Endothelial cell (in vitro differentiated cells): ENCODE measurements around the gene ZNF697. TPM values are rescaled to one million over a fixed set of nuclear protein-coding genes. Genes with fewer than 3 reads are reported as not detected.
A peak's percentile ranks its signal among the peaks of the same experiment; 100 is the strongest.

Source experiments
- DNase-seq: peaks from one replicate; pipeline ENCODE4 v3.0.0; 2021; ENCODE audit warnings: low spot score
- H3K27ac Mint-ChIP-seq: one replicate; pipeline ENCODE4 v1.8.0; 2021; ENCODE audit warnings: mixed read lengths, inconsistent platforms; ENCODE audit not compliant: unreplicated experiment
- H3K27me3 Mint-ChIP-seq: one replicate; pipeline ENCODE4 v1.8.0; 2021; ENCODE audit warnings: mild to moderate bottlenecking, moderate library complexity, mixed read lengths, inconsistent platforms; ENCODE audit not compliant: unreplicated experiment
- H3K36me3 Mint-ChIP-seq: one replicate; pipeline ENCODE4 v1.8.0; 2021; ENCODE audit warnings: mild to moderate bottlenecking, low read depth, mixed read lengths, inconsistent platforms; ENCODE audit not compliant: unreplicated experiment
- H3K4me1 Mint-ChIP-seq: one replicate; pipeline ENCODE4 v1.8.0; 2021; ENCODE audit warnings: mild to moderate bottlenecking, mixed read lengths, inconsistent platforms; ENCODE audit not compliant: unreplicated experiment
- H3K4me3 Mint-ChIP-seq: one replicate; pipeline ENCODE4 v1.8.0; 2021; ENCODE audit warnings: mild to moderate bottlenecking, mixed read lengths, inconsistent platforms; ENCODE audit not compliant: unreplicated experiment
- H3K9me3 Mint-ChIP-seq: one replicate; pipeline ENCODE4 v1.8.0; 2021; ENCODE audit warnings: mixed read lengths, inconsistent platforms; ENCODE audit not compliant: unreplicated experiment
- CTCF ChIP-seq: fragments of 200-600 bp; sonication (generic); IDR thresholded peaks from one replicate; pipeline ENCODE4 v1.5.0; 2021; ENCODE audit warnings: antibody characterized with exemption; ENCODE audit not compliant: unreplicated experiment
- total RNA-seq: library from RNA; stranded (reverse); fragmentation: NEBNext Ultra II Directional; extraction: Animal tissue kit (Norgen Biotek cat#: 25700); gene quantifications from one replicate; pipeline ENCODE4 v1.2.1, GENCODE V29; 2021; ENCODE audit not compliant: unreplicated experiment

Gene ZNF697
- total RNA-seq, 1 donor from 2014 or later, result 13.3 TPM

DNA sequence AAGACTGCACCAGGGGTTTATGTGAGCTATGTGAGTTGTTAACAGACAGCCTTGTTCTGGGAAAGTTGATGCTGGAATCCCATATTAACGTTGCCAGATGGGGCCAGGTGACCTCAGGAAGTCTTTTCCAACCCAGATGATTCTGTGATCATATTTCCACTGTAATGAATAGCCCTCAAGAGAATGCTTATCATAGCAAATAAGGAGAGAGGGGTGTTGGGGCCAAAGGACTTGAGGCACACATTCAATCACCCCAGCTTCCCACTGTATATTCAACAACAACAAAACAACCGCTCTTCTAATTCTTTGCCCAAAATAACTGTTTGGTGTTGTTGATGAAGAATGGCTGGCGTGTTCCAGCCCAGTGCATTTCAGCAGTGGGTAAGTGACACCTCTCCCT is 14.1 kb downstream of the ZNF697 start:
- Mint-ChIP-seq H3K9me3 (no peaks in the 10 kb centered on the region), H3K36me3 (no peaks in the 10 kb centered on the region), H3K27me3 (no peaks in the 10 kb centered on the region), H3K4me3 (no peak overlapping the region), H3K27ac (no peak overlapping the region), H3K4me1 (peaks cover 13% of the 10 kb centered on the region)
- no peak for DNase-seq
- TF ChIP-seq CTCF, result no peak

DNA sequence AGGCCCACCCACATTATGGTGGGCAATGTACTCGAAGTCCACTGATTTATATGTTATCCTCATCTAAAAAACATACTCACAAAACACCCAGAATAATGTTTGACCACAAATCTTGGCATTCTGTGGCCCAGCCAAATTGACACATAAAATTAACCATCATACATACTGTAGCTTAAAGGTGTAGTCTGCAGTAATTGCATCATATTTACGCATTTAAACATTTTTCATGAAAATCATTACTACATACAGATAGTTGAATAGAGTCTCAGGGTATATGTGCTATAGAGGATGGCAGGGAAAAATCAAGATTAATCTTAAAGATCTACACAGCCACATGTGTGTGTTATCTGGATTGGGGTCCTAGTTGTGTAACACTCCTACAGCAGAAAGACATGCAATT is 14.5 kb downstream of the ZNF697 start:
- no peak for TF ChIP-seq CTCF
- H3K4me1 Mint-ChIP-seq, result peaks cover 13% of the 10 kb centered on the region
- no peaks in the 10 kb centered on the region for H3K36me3 Mint-ChIP-seq
- no peak overlapping the region for H3K27ac Mint-ChIP-seq
- H3K9me3 Mint-ChIP-seq, result no peaks in the 10 kb centered on the region
- no peak overlapping the region for H3K4me3 Mint-ChIP-seq
- no peak for DNase-seq
- H3K27me3 Mint-ChIP-seq, result no peaks in the 10 kb centered on the region

DNA sequence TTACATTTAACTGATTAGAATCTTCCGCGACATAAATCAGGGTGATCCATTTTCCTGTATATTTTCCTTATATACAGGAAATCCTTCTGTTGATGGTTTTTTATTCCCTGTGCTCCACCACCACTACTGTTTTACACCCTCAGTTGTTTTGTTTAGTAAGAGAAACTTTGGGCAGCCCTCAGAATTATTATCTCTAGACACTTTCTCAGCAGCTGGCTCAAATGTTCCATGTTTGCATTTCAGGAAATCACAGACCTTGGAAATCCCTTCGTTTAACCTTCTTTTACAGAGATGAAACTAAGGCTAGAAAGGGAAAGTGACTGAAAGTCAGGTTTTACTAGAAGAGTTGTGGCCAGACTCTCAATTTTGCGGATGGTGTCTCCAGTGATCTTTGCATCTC is 15.2 kb downstream of the ZNF697 start:
- Mint-ChIP-seq H3K27ac (peak overlapping the region; percentile 5), H3K27me3 (no peaks in the 10 kb centered on the region), H3K4me1 (peaks cover 13% of the 10 kb centered on the region), H3K9me3 (no peaks in the 10 kb centered on the region), H3K4me3 (no peak overlapping the region), H3K36me3 (no peaks in the 10 kb centered on the region)
- no peak for DNase-seq
- TF ChIP-seq CTCF, result no peak

- DNase-seq, result no peak
- Mint-ChIP-seq H3K4me1 (peaks cover 13% of the 10 kb centered on the region), H3K4me3 (no peak overlapping the region), H3K9me3 (no peaks in the 10 kb centered on the region), H3K27ac (no peak overlapping the region), H3K27me3 (no peaks in the 10 kb centered on the region), H3K36me3 (no peaks in the 10 kb centered on the region)
- no peak for TF ChIP-seq CTCF
Measured at GRCh38 chr1:119632103-119632490, 16.0 kb downstream of the ZNF697 start.

DNA sequence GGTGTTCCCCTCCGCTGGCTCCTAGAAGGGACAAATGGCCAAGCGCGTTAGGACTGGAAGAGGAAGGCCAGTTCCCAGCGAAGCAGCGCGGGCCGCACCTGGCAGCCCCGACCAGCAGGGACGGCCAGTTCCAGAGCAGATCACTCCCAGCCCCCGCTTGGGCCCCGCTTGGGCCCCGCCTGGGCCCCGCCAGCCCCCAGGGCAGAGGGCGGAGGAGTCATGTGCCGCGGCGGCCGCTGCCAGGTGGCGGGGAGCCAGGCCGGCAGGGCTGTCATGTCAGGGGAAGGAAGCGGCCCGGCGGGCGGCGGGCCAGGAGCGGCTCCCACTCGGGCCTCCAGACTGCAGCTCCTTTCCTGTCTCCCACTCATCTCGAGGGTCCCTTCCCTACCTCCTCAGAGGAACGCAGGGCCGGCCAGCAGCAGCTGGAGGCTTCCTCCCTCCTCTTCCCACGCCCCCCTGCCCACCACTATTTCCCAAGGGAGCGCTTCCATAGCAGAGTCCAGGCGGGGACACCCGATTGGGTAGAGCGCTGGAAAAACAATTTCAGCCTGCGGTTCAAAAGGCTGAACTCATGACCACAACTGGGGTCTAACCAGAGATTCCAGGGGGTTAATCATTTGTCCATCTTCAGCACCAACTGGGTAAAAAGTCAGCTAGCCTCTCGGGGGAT is 16.5 kb downstream of the ZNF697 start:
- DNase-seq, result no peak
- Mint-ChIP-seq H3K9me3 (no peaks in the 10 kb centered on the region), H3K36me3 (no peaks in the 10 kb centered on the region), H3K27me3 (no peaks in the 10 kb centered on the region), H3K27ac (no peak overlapping the region), H3K4me1 (peaks cover 13% of the 10 kb centered on the region), H3K4me3 (no peak overlapping the region)
- TF ChIP-seq CTCF, result no peak
